Measurements from ENCODE around the gene SOX6.

- TF ChIP-seq CTCF (IDR thresholded peaks at IDR 0.05) (no peak), POLR2A (IDR thresholded peaks at IDR 0.05) (no peak)
Observed at GRCh38 chr11:16382186-16382585, 25.8 kb upstream of the SOX6 start.
